GF-D8 (cell line): ENCODE results near the gene PRKG1.

ENCODE experiments used
- DNase-seq: peaks from one replicate; lab custom pipeline; 2025; lab: John Stamatoyannopoulos, UW

PRKG1 gene

GRCh38 chr10:52258799-52259425 lies 1184.6 kb downstream of the PRKG1 start:
- DNase-seq, result no peak

DNA sequence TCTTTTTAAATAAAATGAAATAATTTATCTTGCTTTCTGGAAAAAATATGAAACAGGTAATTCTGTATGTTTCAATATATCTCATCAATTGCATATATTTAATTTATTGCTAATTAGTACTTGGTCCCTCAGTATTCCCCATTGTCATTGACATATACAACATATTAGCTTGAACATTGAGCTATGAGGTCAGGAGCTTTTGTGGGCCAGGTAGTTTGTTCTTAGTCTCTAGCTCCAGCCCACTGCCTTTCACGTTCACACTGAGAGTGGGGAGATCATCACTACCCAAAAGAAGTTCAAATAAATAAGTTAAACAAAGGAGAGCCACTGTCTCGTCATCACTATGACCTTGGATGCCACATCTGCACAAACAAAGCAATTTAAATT lies 1185.1 kb downstream of the PRKG1 start:
- no peak for DNase-seq

GRCh38 chr10:52261362-52261761 lies 1187.1 kb downstream of the PRKG1 start:
- no peak for DNase-seq

- no peak for DNase-seq
These were observed 1191.0 kb downstream of the PRKG1 start for GRCh38 chr10:52265131-52265926.

DNA sequence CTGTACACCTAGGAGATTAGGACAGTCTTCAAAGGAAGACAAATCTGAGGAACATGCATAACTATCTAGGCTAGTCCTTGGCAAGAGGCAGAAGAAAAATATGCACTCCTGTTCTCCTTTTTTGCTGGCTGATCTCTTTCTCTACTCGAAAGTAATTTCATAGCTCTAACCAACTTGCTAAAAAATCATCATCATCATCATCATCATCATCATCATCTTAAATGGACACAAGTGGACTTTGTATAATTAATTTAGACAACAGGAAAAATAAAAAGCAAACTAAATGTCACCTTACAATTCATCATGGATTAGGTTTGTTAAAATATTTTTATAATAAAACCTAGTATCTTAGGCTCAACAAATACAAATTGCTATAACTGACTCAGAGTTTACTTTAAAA lies 1192.6 kb downstream of the PRKG1 start:
- DNase-seq, result no peak

GRCh38 chr10:52268790-52269189 lies 1194.5 kb downstream of the PRKG1 start:
- DNase-seq, result no peak

DNA sequence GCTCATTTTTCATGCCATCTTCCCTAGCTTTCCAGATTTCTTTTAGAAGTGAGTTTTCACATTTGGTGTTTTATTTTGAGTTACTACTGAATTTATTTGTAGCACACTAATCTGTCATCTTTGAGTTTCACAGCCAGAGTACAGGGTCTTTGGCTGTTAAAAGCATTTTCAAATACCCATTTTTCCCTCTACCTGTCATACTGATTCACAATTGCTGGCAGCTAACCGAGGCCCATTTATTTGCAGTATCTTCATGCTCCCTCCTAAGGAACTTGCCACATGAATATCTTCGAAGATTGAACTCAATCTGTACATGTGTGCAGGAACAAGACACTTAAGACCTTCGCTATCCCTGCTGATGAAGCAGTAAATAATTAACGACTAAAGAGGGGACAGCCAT lies 1194.9 kb downstream of the PRKG1 start:
- DNase-seq, result no peak

DNA sequence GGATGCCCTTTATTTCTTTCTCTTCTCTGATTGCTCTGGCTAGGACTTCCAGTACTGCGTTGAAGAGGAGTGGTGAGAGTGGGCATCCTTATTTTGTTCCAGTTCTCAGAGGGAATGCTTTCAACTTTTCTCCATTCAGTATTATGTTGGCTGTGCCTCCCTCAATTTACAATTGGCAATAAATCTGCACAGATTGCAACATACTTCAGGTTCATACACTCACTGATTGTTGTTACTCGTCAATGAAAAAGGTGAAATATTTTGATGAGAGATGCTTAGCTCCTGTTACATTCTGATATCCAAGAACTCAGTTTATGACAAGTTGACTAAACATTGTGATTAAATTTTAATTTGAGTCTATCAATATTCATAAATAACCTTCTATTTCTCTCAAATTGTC lies 1201.9 kb downstream of the PRKG1 start:
- DNase-seq, result no peak

- DNase-seq, result no peak
These were observed 1202.7 kb downstream of the PRKG1 start for GRCh38 chr10:52276986-52277385.

DNA sequence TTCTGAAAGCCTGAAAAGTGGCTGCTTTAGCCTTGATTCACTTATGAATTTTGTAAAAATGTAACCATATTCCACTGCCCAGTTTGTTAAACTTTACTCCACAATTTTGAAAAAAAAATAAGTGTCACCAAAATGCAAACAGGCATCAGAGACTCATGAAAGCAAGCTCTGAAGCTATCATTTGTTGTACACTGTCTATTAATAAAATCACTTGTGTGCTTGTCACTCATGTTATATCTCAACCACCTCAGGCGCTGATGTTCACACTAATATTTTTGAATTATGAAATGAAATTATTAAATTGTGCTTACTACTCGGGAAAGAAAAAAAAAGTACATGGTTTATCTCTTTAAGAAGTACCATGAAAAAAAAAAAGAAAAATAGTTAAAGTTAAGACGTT lies 1205.3 kb downstream of the PRKG1 start:
- DNase-seq, result no peak

DNA sequence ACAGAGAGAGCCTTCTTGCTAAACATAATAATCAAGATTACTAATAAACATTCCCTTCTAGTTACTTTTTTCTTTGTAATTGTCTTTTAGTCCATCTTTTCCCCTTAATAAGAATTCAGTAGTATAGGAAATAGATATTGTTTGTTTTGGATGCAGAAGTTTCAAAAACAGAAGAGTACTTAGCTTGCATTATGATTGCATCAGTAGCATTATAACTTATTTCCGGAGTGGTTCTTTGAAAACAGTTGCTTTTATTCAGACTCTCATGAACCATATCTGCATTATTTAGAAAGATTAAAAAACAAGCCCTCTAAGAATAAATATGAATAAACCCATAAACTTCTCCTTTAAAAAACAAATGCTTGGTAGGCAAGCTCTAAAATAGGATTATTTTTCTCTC lies 1205.8 kb downstream of the PRKG1 start:
- DNase-seq, result no peak

DNA sequence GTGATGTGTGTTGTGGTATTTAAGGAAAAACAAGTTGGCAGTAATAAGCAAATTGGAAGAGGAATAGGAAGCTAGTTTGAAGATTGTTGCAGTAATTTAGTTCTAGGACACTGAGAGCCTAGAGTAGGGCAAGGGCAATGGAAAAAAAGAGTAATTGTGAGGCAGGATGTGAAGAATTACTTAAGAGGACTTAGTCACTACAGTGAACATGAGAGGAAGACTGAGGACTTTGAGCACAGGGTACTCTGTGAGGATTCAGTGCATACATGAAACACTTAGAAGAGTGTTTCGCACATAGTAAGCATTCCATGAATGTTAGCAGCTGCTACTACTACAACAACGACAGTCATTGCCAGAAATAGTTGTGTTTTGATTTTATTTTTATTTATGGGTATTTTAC lies 1208.9 kb downstream of the PRKG1 start:
- DNase-seq, result no peak

DNA sequence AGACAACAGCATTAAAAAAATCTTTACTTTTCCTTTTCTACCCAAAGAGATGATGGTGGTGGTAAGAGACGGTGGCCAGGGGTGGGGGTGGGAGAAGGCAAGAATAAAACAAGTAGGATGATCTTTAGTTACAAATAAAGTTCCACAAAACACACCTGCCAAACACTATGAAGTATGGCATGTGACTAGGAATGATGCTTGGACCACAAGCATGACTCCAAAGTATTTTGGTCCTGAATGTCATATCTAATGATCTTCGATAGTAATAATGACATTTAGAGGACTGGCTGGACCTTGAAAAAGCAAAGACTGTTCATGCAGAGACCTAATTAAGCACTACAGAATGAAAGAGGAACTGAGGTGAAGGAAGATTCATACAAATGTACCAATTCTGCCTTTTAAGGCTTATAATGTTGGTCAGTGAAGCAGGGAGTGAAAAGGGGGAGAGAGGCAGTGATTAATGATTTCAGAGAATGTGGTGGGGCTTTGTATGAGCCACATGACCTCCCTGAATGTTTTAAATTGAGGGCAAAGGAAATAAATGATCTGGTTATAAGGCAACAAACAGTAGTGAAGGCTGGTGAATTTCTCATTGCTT lies 1210.2 kb downstream of the PRKG1 start:
- no peak for DNase-seq

DNA sequence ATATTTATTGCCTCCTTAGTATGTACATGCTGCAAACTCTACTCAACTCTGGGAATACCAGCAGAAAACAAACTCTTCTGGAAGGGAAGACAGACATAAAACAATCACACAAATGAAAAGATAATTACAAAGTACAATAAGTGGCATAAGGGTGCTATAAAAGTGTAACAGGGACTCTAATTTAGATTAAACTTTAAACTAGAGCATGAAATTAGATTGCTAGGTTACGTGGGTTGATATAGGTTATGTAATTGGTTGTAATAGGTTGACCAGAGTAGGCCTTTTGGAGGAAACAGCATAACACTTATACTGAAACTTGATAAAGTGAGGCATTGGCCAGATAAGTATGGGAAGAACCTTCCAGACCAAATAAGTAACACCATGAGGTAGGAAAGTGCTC lies 1213.6 kb downstream of the PRKG1 start:
- DNase-seq, result no peak

- no peak for DNase-seq
These were observed 1223.5 kb downstream of the PRKG1 start for GRCh38 chr10:52297747-52298146.

DNA sequence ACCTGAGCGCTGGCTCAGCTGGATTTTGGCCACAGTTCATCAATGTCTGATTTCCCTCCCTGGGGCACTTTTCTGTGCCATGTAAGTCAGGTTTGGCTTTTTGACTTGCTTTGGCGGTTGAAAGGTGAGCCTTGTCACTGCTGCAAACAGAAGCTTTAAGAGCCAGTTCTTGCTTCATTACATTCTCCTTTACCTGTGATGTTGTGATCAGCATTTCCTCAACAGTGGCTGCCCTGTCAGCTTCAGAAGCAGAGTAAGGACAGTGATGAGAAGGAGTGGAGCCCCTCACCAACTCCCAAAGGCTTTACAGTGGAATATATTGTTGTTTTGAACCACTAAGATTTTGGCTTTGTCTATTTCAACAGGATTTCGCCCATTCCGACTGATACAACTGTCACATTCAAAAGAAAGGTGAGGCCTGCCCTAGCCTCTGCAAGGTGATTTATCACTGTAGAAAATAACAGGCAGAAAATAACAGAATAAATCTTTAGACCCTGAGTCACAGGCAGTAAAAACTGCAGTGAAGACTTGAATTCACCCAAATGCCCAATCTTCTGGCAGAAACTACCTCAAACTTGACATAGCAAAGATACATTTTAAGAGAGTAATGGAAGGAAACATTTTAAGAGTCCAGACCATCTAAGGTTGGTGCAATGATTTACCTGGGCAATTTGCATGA lies 1226.5 kb downstream of the PRKG1 start:
- no peak for DNase-seq

GRCh38 chr10:52308251-52309031 lies 1234.2 kb downstream of the PRKG1 start:
- no peak for DNase-seq

DNA sequence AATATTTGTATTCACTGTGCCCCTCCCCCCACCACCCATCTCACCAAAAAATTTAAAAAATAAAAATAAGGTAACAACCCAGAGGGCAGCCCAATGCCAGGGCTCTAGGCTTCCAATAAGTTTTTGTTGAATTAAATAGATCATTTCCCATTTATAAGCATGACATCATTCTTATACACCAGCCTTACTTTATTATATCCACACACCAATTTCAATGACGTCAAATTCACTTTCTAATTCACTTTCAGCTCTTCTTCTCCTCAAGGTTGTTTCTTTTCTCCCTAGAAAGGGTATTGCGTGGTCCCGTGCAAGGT lies 1238.6 kb downstream of the PRKG1 start:
- DNase-seq, result no peak

GRCh38 chr10:52313256-52313932 lies 1239.1 kb downstream of the PRKG1 start:
- DNase-seq, result no peak

- no peak for DNase-seq
These were observed 1239.9 kb downstream of the PRKG1 start, which contains the start of gene DKK1 for GRCh38 chr10:52313933-52314821. Gene DKK1 (plus strand): TSS chr10:52314281. CDS start chr10:52314435, 154 bp downstream.
